ENCODE data around the gene CDIPT. TPM values are rescaled to one million over a fixed set of nuclear protein-coding genes. Genes with fewer than 3 reads are reported as not detected.
"Not testable (repeated sequence)": the region's sequence is repeated elsewhere in the genome, so short reads cannot be mapped to it uniquely, and the experiment has no call there.

Gene CDIPT
- polyA plus RNA-seq, 1 donor from 2014 or later, result 95.6 TPM

GRCh38 chr16:29910819-29911675, 48.0 kb upstream of the CDIPT start:
- no peaks in the 10 kb centered on the region for H3F3A ChIP-seq (ENCODE audit: insufficient read depth, low read length, poor library complexity, severe bottlenecking)
- no peak overlapping the region for H2AFZ ChIP-seq (ENCODE audit: low read depth, low read length)
- no peaks in the 10 kb centered on the region for H3K36me3 ChIP-seq (ENCODE audit: insufficient read depth, low read length)
- TF ChIP-seq TAF1 (IDR thresholded peaks at IDR 0.05; ENCODE audit: low read depth) (no peak), RAD21 (conservative IDR thresholded peaks at IDR 0.05) (no peak), EZH2 (IDR thresholded peaks at IDR 0.05; ENCODE audit: borderline replicate concordance, insufficient read depth, low read length, poor library complexity, severe bottlenecking) (no peak), CTCF (IDR thresholded peaks at IDR 0.05; ENCODE audit: poor library complexity, severe bottlenecking) (no peak), MXI1 (conservative IDR thresholded peaks at IDR 0.05; ENCODE audit: poor library complexity, severe bottlenecking) (no peak), EP300 (conservative IDR thresholded peaks at IDR 0.05; ENCODE audit: poor library complexity, severe bottlenecking) (no peak), SMC3 (conservative IDR thresholded peaks at IDR 0.05; ENCODE audit: poor library complexity) (no peak), POLR2AphosphoS5 (IDR thresholded peaks at IDR 0.05) (no peak)
- TF ChIP-seq, protein P1, sequence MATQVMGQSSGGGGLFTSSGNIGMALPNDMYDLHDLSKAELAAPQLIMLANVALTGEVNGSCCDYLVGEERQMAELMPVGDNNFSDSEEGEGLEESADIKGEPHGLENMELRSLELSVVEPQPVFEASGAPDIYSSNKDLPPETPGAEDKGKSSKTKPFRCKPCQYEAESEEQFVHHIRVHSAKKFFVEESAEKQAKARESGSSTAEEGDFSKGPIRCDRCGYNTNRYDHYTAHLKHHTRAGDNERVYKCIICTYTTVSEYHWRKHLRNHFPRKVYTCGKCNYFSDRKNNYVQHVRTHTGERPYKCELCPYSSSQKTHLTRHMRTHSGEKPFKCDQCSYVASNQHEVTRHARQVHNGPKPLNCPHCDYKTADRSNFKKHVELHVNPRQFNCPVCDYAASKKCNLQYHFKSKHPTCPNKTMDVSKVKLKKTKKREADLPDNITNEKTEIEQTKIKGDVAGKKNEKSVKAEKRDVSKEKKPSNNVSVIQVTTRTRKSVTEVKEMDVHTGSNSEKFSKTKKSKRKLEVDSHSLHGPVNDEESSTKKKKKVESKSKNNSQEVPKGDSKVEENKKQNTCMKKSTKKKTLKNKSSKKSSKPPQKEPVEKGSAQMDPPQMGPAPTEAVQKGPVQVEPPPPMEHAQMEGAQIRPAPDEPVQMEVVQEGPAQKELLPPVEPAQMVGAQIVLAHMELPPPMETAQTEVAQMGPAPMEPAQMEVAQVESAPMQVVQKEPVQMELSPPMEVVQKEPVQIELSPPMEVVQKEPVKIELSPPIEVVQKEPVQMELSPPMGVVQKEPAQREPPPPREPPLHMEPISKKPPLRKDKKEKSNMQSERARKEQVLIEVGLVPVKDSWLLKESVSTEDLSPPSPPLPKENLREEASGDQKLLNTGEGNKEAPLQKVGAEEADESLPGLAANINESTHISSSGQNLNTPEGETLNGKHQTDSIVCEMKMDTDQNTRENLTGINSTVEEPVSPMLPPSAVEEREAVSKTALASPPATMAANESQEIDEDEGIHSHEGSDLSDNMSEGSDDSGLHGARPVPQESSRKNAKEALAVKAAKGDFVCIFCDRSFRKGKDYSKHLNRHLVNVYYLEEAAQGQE (IDR thresholded peaks at IDR 0.05; ENCODE audit: borderline replicate concordance), result no peak
- H3K27ac ChIP-seq (ENCODE audit: low read length), result no peak overlapping the region
- no peak overlapping the region for H3K9ac ChIP-seq (ENCODE audit: low read length)
- H4K20me1 ChIP-seq (ENCODE audit: insufficient read depth), result no peaks in the 10 kb centered on the region
- no peak overlapping the region for H3K4me2 ChIP-seq (ENCODE audit: low read length)
- H3K9me2 ChIP-seq (ENCODE audit: insufficient read depth, low read length), result no peaks in the 10 kb centered on the region
- no peaks in the 10 kb centered on the region for H3K79me2 ChIP-seq (replicated peaks; ENCODE audit: insufficient read depth, low read length)
- H3K27me3 ChIP-seq (ENCODE audit: insufficient read depth, low read depth, low read length), result no peaks in the 10 kb centered on the region
- H3K4me3 ChIP-seq (ENCODE audit: low read length), result no peak overlapping the region
- no peaks in the 10 kb centered on the region for H3K9me3 ChIP-seq (ENCODE audit: low read length)

GRCh38 chr16:29909851-29910250, 46.8 kb upstream of the CDIPT start:
- not testable (repeated sequence) for H3K9me2 ChIP-seq (ENCODE audit: insufficient read depth, low read length); H3K79me2 ChIP-seq (replicated peaks; ENCODE audit: insufficient read depth, low read length); H3K27ac ChIP-seq (ENCODE audit: low read length)

More at GRCh38 chr16:29909851-29910250, 46.8 kb upstream of the CDIPT start:
- H3K9me3 ChIP-seq (ENCODE audit: low read length); H3K4me3 ChIP-seq (ENCODE audit: low read length); H3K27me3 ChIP-seq (ENCODE audit: insufficient read depth, low read depth, low read length); H4K20me1 ChIP-seq (ENCODE audit: insufficient read depth); H3K4me2 ChIP-seq (ENCODE audit: low read length); H3K36me3 ChIP-seq (ENCODE audit: insufficient read depth, low read length); H3F3A ChIP-seq (ENCODE audit: insufficient read depth, low read length, poor library complexity, severe bottlenecking); H2AFZ ChIP-seq (ENCODE audit: low read depth, low read length); H3K9ac ChIP-seq (ENCODE audit: low read length): not testable (repeated sequence)
